DOHH2 (cell line): ENCODE measurements around the gene EPHA3.

Source experiments
- EZH2phosphoT487 ChIP-seq: fragments of 200-600 bp; sonication (generic); IDR thresholded peaks from 2 replicates; pipeline ENCODE4 v1.6.1; 2017; ENCODE audit warnings: borderline replicate concordance, mild to moderate bottlenecking, antibody characterized with exemption, low read length, moderate library complexity, mixed read lengths
- TF ChIP-seq, protein P1 (sequence below): fragments of 200-600 bp; sonication (generic); IDR thresholded peaks from one replicate; pipeline ENCODE4 v1.5.1; 2014; ENCODE audit warnings: antibody characterized with exemption, mild to moderate bottlenecking, low read depth, low read length; ENCODE audit not compliant: poor library complexity, severe bottlenecking

DNA sequence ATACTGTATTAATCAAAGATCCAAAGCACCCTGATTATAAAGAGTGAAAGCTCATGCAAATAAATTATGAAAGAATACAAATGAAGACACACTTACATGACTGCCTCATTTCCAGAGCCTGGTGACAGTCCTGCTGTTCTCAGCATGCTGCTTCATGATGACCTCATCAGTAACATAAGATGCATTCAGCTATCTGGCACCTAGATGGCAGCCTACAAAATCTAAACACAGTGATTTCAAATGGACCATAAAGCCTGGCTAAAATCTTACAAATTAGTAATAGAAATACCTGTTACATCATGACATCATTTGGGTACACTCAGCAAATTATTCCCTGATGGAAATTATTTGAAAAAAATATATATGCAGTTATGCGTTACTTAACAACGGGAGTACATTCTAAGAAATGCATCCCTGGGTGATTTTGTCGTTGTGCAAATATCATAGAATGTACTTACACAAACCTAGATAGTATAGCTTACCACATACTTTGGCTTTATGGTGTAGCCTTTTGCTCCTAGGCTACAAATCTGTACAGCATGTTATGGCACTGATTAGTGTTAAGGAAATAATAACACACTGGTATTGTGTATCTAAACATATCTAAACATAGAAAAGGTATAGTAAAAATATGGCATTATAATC is 207.2 kb downstream of the EPHA3 start:
- TF ChIP-seq, protein P1, sequence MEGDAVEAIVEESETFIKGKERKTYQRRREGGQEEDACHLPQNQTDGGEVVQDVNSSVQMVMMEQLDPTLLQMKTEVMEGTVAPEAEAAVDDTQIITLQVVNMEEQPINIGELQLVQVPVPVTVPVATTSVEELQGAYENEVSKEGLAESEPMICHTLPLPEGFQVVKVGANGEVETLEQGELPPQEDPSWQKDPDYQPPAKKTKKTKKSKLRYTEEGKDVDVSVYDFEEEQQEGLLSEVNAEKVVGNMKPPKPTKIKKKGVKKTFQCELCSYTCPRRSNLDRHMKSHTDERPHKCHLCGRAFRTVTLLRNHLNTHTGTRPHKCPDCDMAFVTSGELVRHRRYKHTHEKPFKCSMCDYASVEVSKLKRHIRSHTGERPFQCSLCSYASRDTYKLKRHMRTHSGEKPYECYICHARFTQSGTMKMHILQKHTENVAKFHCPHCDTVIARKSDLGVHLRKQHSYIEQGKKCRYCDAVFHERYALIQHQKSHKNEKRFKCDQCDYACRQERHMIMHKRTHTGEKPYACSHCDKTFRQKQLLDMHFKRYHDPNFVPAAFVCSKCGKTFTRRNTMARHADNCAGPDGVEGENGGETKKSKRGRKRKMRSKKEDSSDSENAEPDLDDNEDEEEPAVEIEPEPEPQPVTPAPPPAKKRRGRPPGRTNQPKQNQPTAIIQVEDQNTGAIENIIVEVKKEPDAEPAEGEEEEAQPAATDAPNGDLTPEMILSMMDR, result no peak
- TF ChIP-seq EZH2phosphoT487, result no peak
